ENCODE measurements around the gene RASSF7.

DNA sequence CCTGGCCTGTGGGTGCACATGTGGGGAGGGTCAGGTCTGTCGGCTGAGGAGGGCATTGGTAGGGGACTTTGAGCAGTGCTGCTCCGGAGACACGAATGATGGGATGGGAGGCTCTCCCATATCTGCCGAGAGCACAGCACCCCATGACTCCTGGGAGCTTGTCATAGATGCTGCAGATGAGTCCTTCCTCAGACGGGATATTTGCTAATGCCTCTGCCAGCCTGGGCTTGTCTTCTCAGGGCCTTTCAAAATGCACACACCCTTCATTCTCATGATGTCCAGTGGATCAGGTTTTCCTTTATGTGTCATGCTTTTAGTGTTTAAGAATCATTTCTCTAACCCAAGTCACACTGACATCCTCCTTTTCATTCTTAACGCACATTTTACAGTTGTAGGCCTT is 45.6 kb upstream of the RASSF7 start:
- TF ChIP-seq CTCF (IDR thresholded peaks at IDR 0.05) (no peak), POLR2A (IDR thresholded peaks at IDR 0.05) (no peak)
